K562 (cell line): ENCODE data around the gene DNAAF8. TPM values are rescaled to one million over a fixed set of nuclear protein-coding genes. Genes with fewer than 3 reads are reported as not detected.

Experiments
- ATAC-seq: fragments of 200-7000 bp; cut with Tn5 transposase; 3 replicates; pipeline ENCODE4 v1.9.1; 2020; ENCODE audit warnings: moderate library complexity
- BruUV-seq: library from RNA; stranded (reverse); fragments of 400-500 nt; replicated peaks from 2 replicates; lab custom pipeline; 2021; lab: Mats Ljungman, UMichigan
- CTCF ChIA-PET: fragments of 300-600 bp; formaldehyde crosslinking; extraction: SDS; loops from one replicate; lab custom pipeline; 2021; ENCODE audit warnings: low intra/inter-chr PET ratio; lab: Yijun Ruan, JAX
- POLR2A ChIA-PET: fragments of 300-600, 350-650 bp; sonication (Branson Sonifier 250); formaldehyde crosslinking; extraction: SDS; loops from one replicate; lab custom pipeline; 2021; ENCODE audit warnings: antibody characterized with exemption, inconsistent platforms; lab: Yijun Ruan, JAX
- DNase-seq, 4 experiments: peaks; one replicate each; pipeline versions ENCODE4 v3.0.0 to v3.0.0-alpha.2; 2011 to 2018; ENCODE audit warnings: low spot score in 3 of 4, mixed read lengths in 3 of 4; ENCODE audit errors: extremely low read depth in 1 of 4
- FAIRE-seq: peaks from 2 replicates; lab custom pipeline; 2011; peaks lifted over from hg19 to GRCh38; lab: Jason Lieb, UNC
- H2AFZ ChIP-seq: 2 replicates; pipeline ENCODE4 v1.6.0; 2011; ENCODE audit warnings: low read depth, low read length, control low read depth, inconsistent platforms
- H3K27ac ChIP-seq: fragments of 200-600 bp; 3 replicates; pipeline ENCODE4 v1.8.0; 2011; ENCODE audit warnings: low read depth, mild to moderate bottlenecking, control low read depth, inconsistent platforms, low read length, moderate library complexity, mixed read lengths; ENCODE audit errors: extremely low read depth
- H3K27me3 ChIP-seq, 2 experiments: fragments of 300-600 bp in 1 of 2; 2 replicates in 1 of 2; 3 replicates in 1 of 2; pipeline versions ENCODE4 v1.6.0 to v1.8.0; 2011; ENCODE audit warnings: inconsistent platforms in 2 of 2, low read length in 2 of 2, mild to moderate bottlenecking in 1 of 2, mixed read lengths in 1 of 2, moderate library complexity in 1 of 2; ENCODE audit not compliant: control insufficient read depth in 2 of 2, insufficient read depth in 2 of 2
- H3K36me3 ChIP-seq: fragments of 300-600 bp; 3 replicates; pipeline ENCODE4 v1.8.0; 2011; ENCODE audit warnings: mild to moderate bottlenecking, low read length, inconsistent platforms; ENCODE audit not compliant: control insufficient read depth, insufficient read depth
- H3K4me1 ChIP-seq, 2 experiments: fragments of 200-600 bp in 1 of 2; replicated peaks in 1 of 2; 2 replicates in 1 of 2; 3 replicates in 1 of 2; pipeline versions ENCODE4 v1.5.1 to v1.8.0; 2011; ENCODE audit warnings: inconsistent platforms in 2 of 2, low read length in 2 of 2, mild to moderate bottlenecking in 1 of 2, mixed read lengths in 1 of 2, moderate library complexity in 1 of 2; ENCODE audit not compliant: control insufficient read depth in 2 of 2, insufficient read depth in 2 of 2
- H3K4me2 ChIP-seq: 2 replicates; pipeline ENCODE4 v1.6.1; 2011; ENCODE audit warnings: low read length, control low read depth, inconsistent platforms, mixed read lengths; ENCODE audit not compliant: insufficient read depth
- H3K4me3 ChIP-seq: fragments of 200-600 bp; sonication (generic), shearing (Covaris generic); 2 replicates; pipeline ENCODE4 v1.5.1; 2016; ENCODE audit warnings: control low read depth, inconsistent platforms
- H3K79me2 ChIP-seq: fragments of 200-600 bp; 3 replicates; pipeline ENCODE4 v1.8.0; 2011; ENCODE audit warnings: low read length, inconsistent platforms; ENCODE audit not compliant: control insufficient read depth, insufficient read depth
- H3K9ac ChIP-seq, 2 experiments: 2 replicates each; pipeline versions ENCODE4 v1.6.0 to v1.6.1; 2011; ENCODE audit warnings: low read depth in 2 of 2, low read length in 2 of 2, control low read depth in 1 of 2, inconsistent platforms in 1 of 2, mild to moderate bottlenecking in 1 of 2, mixed read lengths in 1 of 2; ENCODE audit not compliant: insufficient read depth in 1 of 2
- H3K9me1 ChIP-seq: one replicate; pipeline ENCODE4 v1.6.0; 2011; ENCODE audit warnings: inconsistent platforms, mild to moderate bottlenecking, low read length, moderate library complexity; ENCODE audit not compliant: control insufficient read depth, insufficient read depth
- H3K9me3 ChIP-seq: replicated peaks from 2 replicates; pipeline ENCODE4 v1.5.1; 2011; ENCODE audit warnings: low read depth, low read length, inconsistent platforms; ENCODE audit not compliant: control insufficient read depth, insufficient read depth
- H4K20me1 ChIP-seq: replicated peaks from 2 replicates; pipeline ENCODE4 v1.6.1; 2011; ENCODE audit warnings: low read length, inconsistent platforms, mixed read lengths; ENCODE audit not compliant: control insufficient read depth, insufficient read depth
- CBX3 ChIP-seq, 2 experiments: IDR thresholded peaks; 1 replicate in 1 of 2; 2 replicates in 1 of 2; pipeline ENCODE4 v1.6.1; 2012; ENCODE audit warnings: inconsistent platforms in 2 of 2, low read length in 2 of 2, borderline replicate concordance in 1 of 2, control low read depth in 1 of 2
- CCNT2 ChIP-seq: IDR thresholded peaks from 2 replicates; pipeline ENCODE4 v1.6.1; 2011; ENCODE audit warnings: borderline replicate concordance, low read depth, mild to moderate bottlenecking, moderate library complexity, mixed read lengths, low read length; ENCODE audit not compliant: insufficient read length; ENCODE audit errors: extremely low read depth
- MNT ChIP-seq, 2 experiments: fragments of 450-650 bp; conservative IDR thresholded peaks; 2 replicates each; pipeline ENCODE4 v1.6.1; 2017; ENCODE audit warnings: mild to moderate bottlenecking in 2 of 2, moderate library complexity in 2 of 2
- ZKSCAN8 ChIP-seq: fragments of 200-800 bp; sonication (Bioruptor generic); IDR thresholded peaks from 2 replicates; pipeline ENCODE4 v1.6.1; 2016; ENCODE audit warnings: missing genetic modification characterization, missing compliant biosample characterization
- ZNF766 ChIP-seq: fragments of 200-800 bp; sonication (Bioruptor generic); conservative IDR thresholded peaks from 2 replicates; pipeline ENCODE4 v1.6.1; 2016; ENCODE audit warnings: missing genetic modification characterization, missing compliant biosample characterization
- whole genome bisulfite sequencing: fragments of 100-300 bp; shearing (Covaris generic); methylation state at CpG from one replicate; pipeline ENCODE4 v1.1.6; 2016; ENCODE audit warnings: low coverage, mixed read lengths; ENCODE audit not compliant: insufficient coverage; ENCODE audit errors: missing lambda C conversion rate; 5-methylcytosine and 5-hydroxymethylcytosine counted together
- in situ Hi-C: fragments of 300-500 bp; cut with MboI; formaldehyde crosslinking; loops from 4 replicates; pipeline ENCODE4 v1.15.0; 2018; ENCODE audit warnings: inconsistent platforms, mixed read lengths
- intact Hi-C: fragments of 100-400 bp; cut with micrococcal nuclease; formaldehyde crosslinking; loops from 2 replicates; pipeline ENCODE4 v1.14.2; 2022
- polyA plus RNA-seq, 8 experiments: library from polyadenylated mRNA; depleted of rRNA in 4 of 8; stranded (reverse) in 5 of 8; unstranded in 3 of 8; fragments of >200 nt; fragmentation: Nextera tagmentation in 2 of 8; fragmentation: Illumina TruSeq in 1 of 8; extraction: Ambion mirVana in 2 of 8; extraction: Trizol in 1 of 8; gene quantifications; 2 replicates each; pipeline versions ENCODE4 v1.2.1 to v1.2.3, GENCODE V29; 2011 to 2014; ENCODE audit warnings: inconsistent platforms in 1 of 8, missing spikeins in 1 of 8
- total RNA-seq, 7 experiments: library from RNA; depleted of rRNA in 6 of 7; stranded (reverse); fragments of >200 nt in 6 of 7; fragmentation: Illumina TruSeq in 2 of 7; extraction: Trizol in 2 of 7; gene quantifications; 2 replicates each; pipeline versions ENCODE4 v1.2.1 to v1.2.3, GENCODE V29; 2011 to 2021; ENCODE audit warnings: low replicate concordance in 1 of 7
- TF ChIP-seq, protein P1 (sequence below): fragments of 250-450 bp; sonication (Bioruptor Pico); IDR thresholded peaks from 2 replicates; pipeline ENCODE4 v1.5.1; 2021; ENCODE audit warnings: mild to moderate bottlenecking
- TF ChIP-seq, protein P2 (sequence below), 2 experiments: fragments of 450-650 bp in 1 of 2; sonication (generic) in 1 of 2; formaldehyde crosslinking; conservative IDR thresholded peaks; 2 replicates each; pipeline versions ENCODE4 v1.4.0 to v1.8.1; 2020 to 2022; ENCODE audit warnings: mild to moderate bottlenecking in 1 of 2, missing genetic modification reagents in 1 of 2

Gene DNAAF8
- total and polyA plus RNA-seq, 9 of the 15 experiments (the other 6 are each of a cell fraction or from before 2014, with no cell fraction given), result 0.04 to 0.12 (median 0.10) TPM; not detected in 6

DNA sequence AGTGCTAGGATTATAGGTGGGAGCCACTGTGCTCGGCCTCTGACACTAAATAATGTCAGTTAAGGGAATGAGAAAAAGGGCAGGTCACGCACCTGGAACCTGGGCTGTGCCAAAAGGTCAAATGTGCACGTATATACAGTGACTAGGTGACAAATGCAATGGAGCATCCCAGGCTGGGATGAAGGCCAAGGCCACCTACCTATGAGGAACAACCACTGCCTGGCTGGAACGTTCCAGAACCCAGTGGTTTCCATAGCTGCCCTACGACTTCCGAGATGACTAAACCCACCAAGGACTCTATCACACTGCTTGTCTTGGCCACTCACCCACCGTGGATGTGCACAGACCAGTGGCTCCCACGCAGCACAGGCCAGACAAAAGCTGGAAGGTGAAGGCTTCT lies 16.6 kb downstream of the DNAAF8 start (continued):
- TF ChIP-seq, protein P1, sequence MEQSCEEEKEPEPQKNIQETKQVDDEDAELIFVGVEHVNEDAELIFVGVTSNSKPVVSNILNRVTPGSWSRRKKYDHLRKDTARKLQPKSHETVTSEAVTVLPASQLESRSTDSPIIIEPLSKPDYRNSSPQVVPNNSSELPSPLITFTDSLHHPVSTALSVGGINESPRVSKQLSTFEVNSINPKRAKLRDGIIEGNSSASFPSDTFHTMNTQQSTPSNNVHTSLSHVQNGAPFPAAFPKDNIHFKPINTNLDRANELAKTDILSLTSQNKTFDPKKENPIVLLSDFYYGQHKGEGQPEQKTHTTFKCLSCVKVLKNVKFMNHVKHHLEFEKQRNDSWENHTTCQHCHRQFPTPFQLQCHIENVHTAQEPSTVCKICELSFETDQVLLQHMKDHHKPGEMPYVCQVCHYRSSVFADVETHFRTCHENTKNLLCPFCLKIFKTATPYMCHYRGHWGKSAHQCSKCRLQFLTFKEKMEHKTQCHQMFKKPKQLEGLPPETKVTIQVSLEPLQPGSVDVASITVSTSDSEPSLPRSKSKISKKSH, result no peak
- TF ChIP-seq MNT (conservative IDR thresholded peaks at IDR 0.05), result no peak
- TF ChIP-seq ZNF766 (CRISPR knock-in tag), result no peak
- no peak for TF ChIP-seq ZKSCAN8 (CRISPR knock-in tag)

DNA sequence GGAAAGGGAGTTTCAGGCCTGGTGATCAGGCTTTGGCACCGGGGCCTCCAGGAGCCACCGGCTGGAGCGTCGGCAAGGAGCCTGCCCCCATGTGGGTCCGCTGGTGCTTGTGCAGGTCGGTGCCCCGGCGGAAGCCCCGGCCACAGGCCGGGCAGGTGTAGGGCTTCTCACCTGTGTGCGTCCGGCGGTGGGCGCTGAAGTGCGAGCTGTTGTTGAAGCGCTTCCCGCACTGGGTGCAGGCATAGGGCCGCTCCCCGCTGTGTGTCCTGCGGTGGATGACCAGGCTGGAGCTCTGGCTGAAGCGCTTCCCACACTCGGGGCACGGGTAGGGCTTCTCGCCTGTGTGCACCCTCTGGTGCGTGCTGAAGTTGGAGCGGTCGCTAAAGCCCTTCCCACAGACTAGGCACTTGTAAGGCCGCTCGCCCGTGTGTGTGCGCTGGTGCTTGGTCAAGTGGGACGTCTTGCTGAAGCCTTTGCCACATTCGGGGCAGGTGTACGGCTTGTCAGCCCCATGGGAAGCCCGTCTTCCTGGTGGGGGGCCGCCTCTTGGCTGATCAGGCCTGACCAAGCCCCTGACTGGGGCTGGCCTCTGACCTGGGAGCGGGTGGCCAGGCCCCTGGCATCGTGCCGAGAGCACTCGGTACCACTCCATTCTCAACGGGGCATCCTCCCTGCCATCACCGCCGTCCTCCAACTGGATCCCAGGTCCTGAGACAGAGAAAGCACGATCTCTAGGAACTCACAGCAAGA lies 18.2 kb downstream of the DNAAF8 start:
- WGBS, result 97% methylated on average over 35 of the region's 44 CpGs
- BruUV-seq, result no TSS peak
- Histone ChIP-seq H3K4me2 (no peak overlapping the region), H3K27ac (no peak overlapping the region), H3K36me3 (peaks cover 58% of the 10 kb centered on the region), H3K9ac (no peak overlapping the region), H3K79me2 (no peaks in the 10 kb centered on the region; the same call in 2 of the 3 replicates), H3K4me3 (no peak overlapping the region), H3K27me3 (no peaks in the 10 kb centered on the region), H4K20me1 (no peaks in the 10 kb centered on the region), H3K9me1 (no peaks in the 10 kb centered on the region), H3K4me1 (peaks cover 0 to 12% of the 10 kb centered on the region in 2 experiments; a peak in 1 of 5 replicates), H3K9me3 (peaks cover 11% of the 10 kb centered on the region), H2AFZ (no peak overlapping the region)
- no peak for ATAC-seq
- FAIRE-seq, result no peak
- TF ChIP-seq CBX3 (IDR thresholded peaks at IDR 0.05; ENCODE audit: borderline replicate concordance in 1 of 2, low read length in 2 of 2), result no peak
- TF ChIP-seq, protein P2, sequence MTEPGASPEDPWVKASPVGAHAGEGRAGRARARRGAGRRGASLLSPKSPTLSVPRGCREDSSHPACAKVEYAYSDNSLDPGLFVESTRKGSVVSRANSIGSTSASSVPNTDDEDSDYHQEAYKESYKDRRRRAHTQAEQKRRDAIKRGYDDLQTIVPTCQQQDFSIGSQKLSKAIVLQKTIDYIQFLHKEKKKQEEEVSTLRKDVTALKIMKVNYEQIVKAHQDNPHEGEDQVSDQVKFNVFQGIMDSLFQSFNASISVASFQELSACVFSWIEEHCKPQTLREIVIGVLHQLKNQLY (CRISPR knock-in tag; conservative IDR thresholded peaks at IDR 0.05), result no peak
- no peak for TF ChIP-seq CCNT2
- ChIA-PET POLR2A (no interaction called here), CTCF (no interaction called here)
- intact Hi-C loops (no loop called here), in situ Hi-C loops (no loop called here)
- no peak for DNase-seq
